ENCODE results near the gene ADAMTSL1. TPM values are rescaled to one million over a fixed set of nuclear protein-coding genes. Genes with fewer than 3 reads are reported as not detected.

Gene ADAMTSL1
- polyA plus RNA-seq, 1 donor: 3.6 TPM

DNA sequence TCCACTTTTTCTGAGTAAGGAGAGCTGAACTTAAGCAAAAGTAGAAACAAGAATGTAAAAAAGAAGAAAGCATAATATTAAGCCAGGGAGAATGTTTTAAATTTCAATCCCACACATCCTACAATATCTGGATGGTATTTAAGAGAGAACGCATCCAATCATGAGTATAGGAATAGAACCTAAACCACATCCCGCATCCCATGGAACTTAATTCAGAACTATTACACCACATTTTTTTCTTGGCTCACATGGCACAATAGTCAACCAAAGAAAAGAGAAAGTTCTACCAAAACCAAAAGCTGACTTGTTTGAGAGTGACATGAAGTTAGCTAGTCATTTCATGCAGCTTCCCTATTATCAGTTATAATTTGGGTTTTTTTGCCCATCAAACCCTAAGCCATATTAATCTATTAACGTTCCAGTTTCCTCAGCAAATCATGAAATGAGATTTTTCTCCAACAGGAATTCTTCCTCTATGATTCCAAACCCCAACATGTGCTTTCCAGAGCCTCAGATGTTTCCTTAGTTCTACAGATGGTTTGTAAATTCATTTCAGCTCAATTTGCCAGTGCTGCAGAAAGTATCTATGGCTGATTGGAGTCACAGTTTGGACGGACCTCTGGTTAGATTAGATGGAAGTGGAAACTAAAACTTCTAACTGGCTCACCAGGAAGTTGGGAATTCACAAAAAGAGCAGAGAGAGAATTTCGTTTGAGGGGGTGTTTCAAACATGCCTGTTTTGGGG lies 22.5 kb downstream of the ADAMTSL1 start:
- 100% methylated on average over 3 of the region's 5 CpGs for WGBS (ENCODE audit: insufficient coverage, low lambda C conversion rate)
- Histone ChIP-seq H3K27ac (ENCODE audit: low read length) (no peak overlapping the region), H3K4me1 (ENCODE audit: control insufficient read depth, insufficient read depth, low read length) (no peaks in the 10 kb centered on the region)

DNA sequence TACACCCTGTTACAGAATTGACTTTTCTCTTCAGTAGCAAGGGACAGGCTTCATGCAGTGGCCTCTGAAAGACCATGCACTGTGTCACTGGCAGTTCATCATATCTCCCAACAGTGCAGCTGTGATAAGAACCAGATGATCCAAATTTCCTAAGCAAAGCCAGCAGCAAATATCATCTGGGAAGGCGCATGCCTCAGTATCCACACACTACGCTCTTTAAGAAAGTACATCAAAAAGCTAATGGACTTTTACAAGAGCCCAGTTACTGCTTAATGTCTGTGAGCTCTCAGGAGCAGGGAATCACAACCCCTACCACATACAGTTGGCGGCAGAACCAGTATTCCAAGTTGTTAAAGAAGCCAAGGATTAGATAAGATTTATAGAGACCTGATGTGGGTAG lies 25.1 kb downstream of the ADAMTSL1 start:
- Histone ChIP-seq H3K9me3 (ENCODE audit: control insufficient read depth, low read depth, low read length) (no peaks in the 10 kb centered on the region), H3K27ac (ENCODE audit: low read length) (no peak overlapping the region), H3K27me3 (ENCODE audit: control insufficient read depth, insufficient read depth, low read length) (no peaks in the 10 kb centered on the region), H3K4me1 (ENCODE audit: control insufficient read depth, insufficient read depth, low read length) (no peaks in the 10 kb centered on the region), H3K4me3 (ENCODE audit: low read length) (no peak overlapping the region), H3K36me3 (ENCODE audit: control insufficient read depth, insufficient read depth, low read length) (no peaks in the 10 kb centered on the region)
- DNase-seq: no peak
- no CpG with 5 or more reads among the region's 3 CpGs for WGBS (ENCODE audit: insufficient coverage, low lambda C conversion rate)

More for the DNA sequence above, 22.5 kb downstream of the ADAMTSL1 start:
- no peaks in the 10 kb centered on the region for H3K27me3 ChIP-seq (ENCODE audit: control insufficient read depth, insufficient read depth, low read length)
- H3K36me3 ChIP-seq (ENCODE audit: control insufficient read depth, insufficient read depth, low read length): no peaks in the 10 kb centered on the region
- H3K4me3 ChIP-seq (ENCODE audit: low read length): no peak overlapping the region
- no peak for DNase-seq
- no peaks in the 10 kb centered on the region for H3K9me3 ChIP-seq (ENCODE audit: control insufficient read depth, low read depth, low read length)

DNA sequence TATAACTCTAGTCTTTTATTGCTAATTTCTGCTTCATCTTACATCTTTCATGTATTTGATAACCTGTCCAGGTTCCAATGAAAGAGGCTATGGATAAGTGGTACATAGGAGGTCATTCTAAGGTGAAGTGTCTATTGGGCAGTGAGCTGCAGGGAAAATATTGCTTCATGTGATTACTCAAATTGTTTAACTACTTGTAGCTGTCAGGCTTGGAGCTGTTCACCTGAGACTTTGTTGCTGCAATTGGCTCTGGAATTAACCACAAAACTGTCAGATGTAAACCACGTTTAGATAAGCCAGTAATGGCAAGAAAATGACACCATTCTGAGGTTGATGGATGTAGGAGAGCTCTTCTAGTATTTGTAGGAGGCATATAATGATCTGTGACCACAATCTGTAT lies 26.0 kb downstream of the ADAMTSL1 start:
- H3K9me3 ChIP-seq (ENCODE audit: control insufficient read depth, low read depth, low read length): no peaks in the 10 kb centered on the region
- H3K27ac ChIP-seq (ENCODE audit: low read length): no peak overlapping the region
- no CpG with 5 or more reads among the region's 1 CpG for WGBS (ENCODE audit: insufficient coverage, low lambda C conversion rate)
- no peak overlapping the region for H3K4me3 ChIP-seq (ENCODE audit: low read length)
- no peak for DNase-seq
- H3K4me1 ChIP-seq (ENCODE audit: control insufficient read depth, insufficient read depth, low read length): no peaks in the 10 kb centered on the region
- no peaks in the 10 kb centered on the region for H3K27me3 ChIP-seq (ENCODE audit: control insufficient read depth, insufficient read depth, low read length)
- H3K36me3 ChIP-seq (ENCODE audit: control insufficient read depth, insufficient read depth, low read length): no peaks in the 10 kb centered on the region

DNA sequence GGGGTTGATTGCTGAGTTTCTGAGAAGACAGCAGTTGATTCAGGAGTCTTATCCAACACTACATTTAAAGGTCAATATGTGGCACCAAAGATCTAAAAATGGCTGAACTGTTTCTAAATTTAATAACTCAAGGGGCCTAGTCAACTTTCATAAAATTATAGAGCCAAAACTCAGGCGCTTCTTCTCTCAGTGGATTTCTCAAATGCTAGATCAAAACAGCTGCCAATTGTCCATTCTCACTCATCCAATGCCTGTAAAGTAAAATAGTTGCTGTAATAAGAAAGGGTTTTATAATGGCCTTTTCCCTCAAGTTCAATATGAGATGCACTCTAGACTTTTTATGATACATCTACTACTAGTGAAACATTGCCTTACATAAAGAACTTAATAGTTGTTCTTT lies 26.5 kb downstream of the ADAMTSL1 start:
- no peaks in the 10 kb centered on the region for H3K36me3 ChIP-seq (ENCODE audit: control insufficient read depth, insufficient read depth, low read length)
- no peak overlapping the region for H3K27ac ChIP-seq (ENCODE audit: low read length)
- no CpG with 5 or more reads among the region's 1 CpG for WGBS (ENCODE audit: insufficient coverage, low lambda C conversion rate)

DNA sequence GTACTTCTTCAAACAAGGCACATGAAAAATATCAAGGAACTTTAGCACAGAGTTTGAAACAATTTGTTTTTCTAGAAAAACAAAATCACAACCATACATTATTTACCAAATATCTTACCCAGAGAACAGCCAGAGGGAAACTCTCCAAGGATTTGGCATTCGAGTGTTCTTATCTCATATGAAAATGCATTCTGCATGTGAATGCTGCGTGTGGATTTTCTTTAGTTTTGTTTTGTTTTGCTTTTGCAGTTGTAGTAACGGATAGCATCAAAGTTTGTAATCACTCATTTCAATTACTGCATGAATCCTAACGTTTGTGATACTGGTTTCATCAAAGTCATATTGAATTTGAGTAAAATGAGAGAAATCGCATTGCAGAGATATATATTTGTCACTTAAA lies 28.0 kb downstream of the ADAMTSL1 start:
- H3K4me1 ChIP-seq (ENCODE audit: control insufficient read depth, insufficient read depth, low read length): no peaks in the 10 kb centered on the region
- H3K36me3 ChIP-seq (ENCODE audit: control insufficient read depth, insufficient read depth, low read length): no peaks in the 10 kb centered on the region
- no peak overlapping the region for H3K4me3 ChIP-seq (ENCODE audit: low read length)
- 100% methylated on average over 1 of the region's 5 CpGs for WGBS (ENCODE audit: insufficient coverage, low lambda C conversion rate)
- no peak for DNase-seq
- H3K27ac ChIP-seq (ENCODE audit: low read length): no peak overlapping the region
- no peaks in the 10 kb centered on the region for H3K9me3 ChIP-seq (ENCODE audit: control insufficient read depth, low read depth, low read length)
- no peaks in the 10 kb centered on the region for H3K27me3 ChIP-seq (ENCODE audit: control insufficient read depth, insufficient read depth, low read length)

More for the DNA sequence above, 26.5 kb downstream of the ADAMTSL1 start:
- H3K4me3 ChIP-seq (ENCODE audit: low read length): no peak overlapping the region
- no peaks in the 10 kb centered on the region for H3K27me3 ChIP-seq (ENCODE audit: control insufficient read depth, insufficient read depth, low read length)
- H3K9me3 ChIP-seq (ENCODE audit: control insufficient read depth, low read depth, low read length): no peaks in the 10 kb centered on the region
- no peak for DNase-seq
- H3K4me1 ChIP-seq (ENCODE audit: control insufficient read depth, insufficient read depth, low read length): no peaks in the 10 kb centered on the region

DNA sequence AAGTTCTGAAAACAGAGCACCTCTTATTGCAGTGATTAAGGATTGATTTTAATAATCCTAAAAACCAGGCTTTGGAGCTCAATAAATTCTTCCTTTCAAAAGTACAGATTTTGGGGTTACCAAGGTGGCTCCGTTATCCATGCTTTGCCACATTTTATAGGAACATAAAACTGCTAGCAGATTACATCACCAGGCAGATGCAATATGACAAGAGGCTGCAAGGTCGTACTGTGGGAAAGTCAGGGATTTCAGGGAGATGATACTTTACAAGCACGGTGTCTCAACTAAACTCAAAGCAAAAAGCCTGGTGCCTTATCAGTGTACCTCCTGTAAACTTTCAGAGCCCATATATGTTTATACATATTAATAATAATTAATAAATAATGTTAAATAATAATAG lies 28.6 kb downstream of the ADAMTSL1 start:
- no peaks in the 10 kb centered on the region for H3K36me3 ChIP-seq (ENCODE audit: control insufficient read depth, insufficient read depth, low read length)
- H3K27ac ChIP-seq (ENCODE audit: low read length): no peak overlapping the region
- H3K27me3 ChIP-seq (ENCODE audit: control insufficient read depth, insufficient read depth, low read length): no peaks in the 10 kb centered on the region
- DNase-seq: no peak
- H3K4me1 ChIP-seq (ENCODE audit: control insufficient read depth, insufficient read depth, low read length): no peaks in the 10 kb centered on the region
- no peak overlapping the region for H3K4me3 ChIP-seq (ENCODE audit: low read length)
- no peaks in the 10 kb centered on the region for H3K9me3 ChIP-seq (ENCODE audit: control insufficient read depth, low read depth, low read length)
- no CpG with 5 or more reads among the region's 3 CpGs for WGBS (ENCODE audit: insufficient coverage, low lambda C conversion rate)

DNA sequence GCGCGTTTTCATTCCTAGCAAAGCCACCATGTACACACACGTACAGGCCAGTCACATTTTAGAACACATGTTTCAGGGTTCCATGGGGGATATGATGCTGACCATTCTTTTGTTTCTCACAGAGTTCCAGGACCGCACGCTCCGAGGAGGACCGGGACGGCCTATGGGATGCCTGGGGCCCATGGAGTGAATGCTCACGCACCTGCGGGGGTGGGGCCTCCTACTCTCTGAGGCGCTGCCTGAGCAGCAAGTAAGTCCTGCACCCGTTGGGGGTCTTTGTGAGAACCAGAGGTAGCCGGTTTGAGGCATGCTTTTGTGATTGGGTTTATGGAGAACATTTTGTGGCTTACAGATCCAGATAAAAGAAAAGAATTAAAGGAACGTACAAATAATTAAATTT lies 30.8 kb downstream of the ADAMTSL1 start:
- Histone ChIP-seq H3K9me3 (ENCODE audit: control insufficient read depth, low read depth, low read length) (no peaks in the 10 kb centered on the region), H3K27ac (ENCODE audit: low read length) (no peak overlapping the region), H3K4me3 (ENCODE audit: low read length) (no peak overlapping the region), H3K36me3 (ENCODE audit: control insufficient read depth, insufficient read depth, low read length) (no peaks in the 10 kb centered on the region), H3K4me1 (ENCODE audit: control insufficient read depth, insufficient read depth, low read length) (no peaks in the 10 kb centered on the region), H3K27me3 (ENCODE audit: control insufficient read depth, insufficient read depth, low read length) (no peaks in the 10 kb centered on the region)
- WGBS (ENCODE audit: insufficient coverage, low lambda C conversion rate): 100% methylated on average over 1 of the region's 14 CpGs
- DNase-seq: no peak

DNA sequence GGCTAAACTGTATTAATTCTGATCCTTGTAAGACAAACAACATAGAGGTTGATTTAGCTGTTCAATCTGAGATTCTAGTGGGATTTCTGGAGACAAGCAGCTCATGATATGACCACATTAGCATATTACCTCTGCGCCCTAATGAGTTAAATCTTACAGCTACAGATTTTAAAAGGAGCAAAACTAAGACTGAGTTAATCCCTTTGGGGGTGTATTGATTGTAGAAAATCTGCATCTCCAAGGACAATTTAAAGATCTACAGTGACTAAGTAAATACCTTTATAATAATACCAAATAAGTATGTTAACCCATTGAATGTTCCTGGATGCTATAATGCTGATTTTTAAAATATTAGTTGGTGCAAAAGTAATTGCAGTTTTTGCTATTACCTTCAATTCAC lies 33.2 kb downstream of the ADAMTSL1 start:
- no peak for DNase-seq
- Histone ChIP-seq H3K27me3 (ENCODE audit: control insufficient read depth, insufficient read depth, low read length) (no peaks in the 10 kb centered on the region), H3K4me1 (ENCODE audit: control insufficient read depth, insufficient read depth, low read length) (no peaks in the 10 kb centered on the region), H3K36me3 (ENCODE audit: control insufficient read depth, insufficient read depth, low read length) (no peaks in the 10 kb centered on the region), H3K9me3 (ENCODE audit: control insufficient read depth, low read depth, low read length) (no peaks in the 10 kb centered on the region), H3K27ac (ENCODE audit: low read length) (no peak overlapping the region), H3K4me3 (ENCODE audit: low read length) (no peak overlapping the region)
- WGBS (ENCODE audit: insufficient coverage, low lambda C conversion rate): no CpG with 5 or more reads among the region's 1 CpG

DNA sequence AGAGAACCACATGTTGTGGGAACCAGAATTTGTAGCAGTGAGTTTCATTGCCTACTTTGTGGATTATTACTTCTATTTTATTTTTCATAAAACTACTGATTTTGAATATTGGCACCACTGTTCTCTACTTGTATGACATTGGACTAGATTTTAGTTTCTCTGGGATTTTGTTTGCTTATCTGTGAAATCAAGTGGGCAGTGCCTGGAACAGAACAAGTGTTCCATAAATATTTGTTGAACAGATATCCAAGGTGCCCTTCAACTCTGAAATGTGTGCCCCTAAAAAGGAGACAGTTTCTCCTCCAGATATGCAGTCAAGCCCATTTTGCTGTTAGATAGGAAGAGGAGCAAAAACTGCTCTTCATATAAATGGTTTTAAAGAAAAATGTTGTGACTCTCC lies 42.6 kb downstream of the ADAMTSL1 start:
- Histone ChIP-seq H3K27ac (ENCODE audit: low read length) (no peak overlapping the region), H3K4me1 (ENCODE audit: control insufficient read depth, insufficient read depth, low read length) (no peaks in the 10 kb centered on the region), H3K4me3 (ENCODE audit: low read length) (no peak overlapping the region), H3K36me3 (ENCODE audit: control insufficient read depth, insufficient read depth, low read length) (no peaks in the 10 kb centered on the region), H3K27me3 (ENCODE audit: control insufficient read depth, insufficient read depth, low read length) (no peaks in the 10 kb centered on the region), H3K9me3 (ENCODE audit: control insufficient read depth, low read depth, low read length) (no peaks in the 10 kb centered on the region)
- DNase-seq: no peak

DNA sequence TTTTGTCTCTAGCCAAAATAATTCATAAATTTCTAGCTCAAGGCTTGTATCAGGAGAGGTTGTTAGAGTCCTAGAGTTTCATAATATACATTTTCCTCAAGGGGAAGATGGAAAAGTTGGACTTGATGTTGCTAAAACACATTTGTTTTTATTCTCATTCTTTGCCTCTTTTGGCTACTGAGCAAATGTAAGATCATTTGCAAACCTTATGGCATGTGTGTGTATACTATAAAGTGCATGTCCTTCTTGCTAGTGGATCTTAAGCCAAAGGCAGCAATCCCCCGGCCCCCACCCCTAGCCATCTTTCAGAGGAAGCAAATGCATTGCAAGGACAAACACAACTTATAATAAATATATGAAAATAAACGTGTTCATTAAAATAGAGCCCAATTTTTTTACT lies 43.0 kb downstream of the ADAMTSL1 start:
- 56% methylated on average over 1 of the region's 2 CpGs for whole genome bisulfite sequencing (ENCODE audit: insufficient coverage, low lambda C conversion rate)
- H3K27me3 ChIP-seq (ENCODE audit: control insufficient read depth, insufficient read depth, low read length): no peaks in the 10 kb centered on the region

DNA sequence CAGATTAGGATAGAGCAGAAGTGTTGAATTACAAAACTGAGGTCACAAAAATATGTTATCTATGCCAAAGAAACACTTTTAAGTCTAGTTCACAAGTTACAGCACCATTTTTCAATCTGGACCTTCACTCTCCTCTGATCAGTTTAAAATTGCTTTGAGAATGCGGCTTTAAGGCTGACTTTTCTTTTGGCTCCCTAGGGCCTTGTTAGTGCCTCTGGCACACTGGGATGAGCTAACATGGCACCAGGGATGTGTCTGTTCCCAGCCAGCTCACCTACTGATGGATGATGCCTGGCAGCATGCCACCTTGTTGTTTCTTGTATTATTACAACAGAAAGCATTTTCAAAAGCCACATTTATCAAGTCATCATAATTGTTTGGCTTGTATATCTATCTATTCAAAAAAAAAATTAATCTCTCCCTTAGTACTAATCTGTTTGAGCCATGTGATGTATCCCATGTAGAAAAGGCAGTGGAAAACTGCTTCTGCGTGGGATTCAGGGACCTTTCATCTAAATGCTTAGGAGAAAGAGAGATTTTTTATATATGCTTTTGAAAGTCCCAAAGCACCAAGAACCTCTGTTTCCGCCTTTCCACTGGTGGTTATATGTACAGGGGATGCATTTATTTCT lies 46.6 kb downstream of the ADAMTSL1 start:
- H3K36me3 ChIP-seq (ENCODE audit: control insufficient read depth, insufficient read depth, low read length): no peaks in the 10 kb centered on the region
- no peak overlapping the region for H3K4me3 ChIP-seq (ENCODE audit: low read length)
- H3K27me3 ChIP-seq (ENCODE audit: control insufficient read depth, insufficient read depth, low read length): no peaks in the 10 kb centered on the region
- no peak for DNase-seq
- 100% methylated on average over 1 of the region's 3 CpGs for WGBS (ENCODE audit: insufficient coverage, low lambda C conversion rate)
- no peaks in the 10 kb centered on the region for H3K9me3 ChIP-seq (ENCODE audit: control insufficient read depth, low read depth, low read length)
- H3K4me1 ChIP-seq (ENCODE audit: control insufficient read depth, insufficient read depth, low read length): no peaks in the 10 kb centered on the region
- no peak overlapping the region for H3K27ac ChIP-seq (ENCODE audit: low read length)

More for the DNA sequence above, 43.0 kb downstream of the ADAMTSL1 start:
- Histone ChIP-seq H3K9me3 (ENCODE audit: control insufficient read depth, low read depth, low read length) (no peaks in the 10 kb centered on the region), H3K4me3 (ENCODE audit: low read length) (no peak overlapping the region), H3K4me1 (ENCODE audit: control insufficient read depth, insufficient read depth, low read length) (no peaks in the 10 kb centered on the region), H3K27ac (ENCODE audit: low read length) (no peak overlapping the region), H3K36me3 (ENCODE audit: control insufficient read depth, insufficient read depth, low read length) (no peaks in the 10 kb centered on the region)
- DNase-seq: no peak

All from large intestine (tissue), 3 donors.